NCI-H774 (cell line): ENCODE measurements around the gene PYGB.
"Not testable (repeated sequence)": the region's sequence is repeated elsewhere in the genome, so short reads cannot be mapped to it uniquely, and the experiment has no call there.

ENCODE experiments used
- DNase-seq: peaks from one replicate; lab custom pipeline; 2025; lab: John Stamatoyannopoulos, UW

Gene PYGB

DNA sequence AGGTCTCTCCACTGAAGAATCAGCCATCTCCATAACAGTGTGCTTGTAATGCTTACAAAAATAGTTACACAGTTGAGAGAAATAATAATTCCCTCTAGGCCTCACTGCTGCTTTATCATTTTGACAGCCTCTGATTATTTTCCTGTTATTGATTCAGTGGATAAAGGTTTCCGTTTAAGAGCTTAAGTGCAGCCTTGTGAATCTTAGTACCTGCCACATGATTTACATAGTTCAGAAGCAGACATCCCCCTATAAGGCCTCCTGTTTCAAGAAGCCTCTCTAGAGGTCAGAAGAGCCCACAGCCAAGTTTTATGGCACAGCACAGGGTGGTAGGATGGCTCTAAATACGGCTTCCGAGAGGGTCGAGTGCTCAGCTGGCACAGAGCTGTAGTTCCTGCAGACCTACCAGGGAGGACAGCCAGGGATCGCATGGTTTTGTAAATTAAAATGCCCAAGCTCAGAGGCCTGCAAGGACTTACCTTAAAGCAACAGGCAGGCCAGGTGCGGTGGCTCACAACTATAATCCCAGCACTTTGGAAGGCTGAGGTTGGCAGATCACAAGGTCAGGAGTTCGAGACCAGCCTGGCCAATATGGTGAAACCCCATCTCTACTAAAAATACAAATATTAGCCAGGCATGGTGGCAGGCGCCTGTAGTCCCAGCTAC is 17.6 kb upstream of the PYGB start:
- DNase-seq = no peak

- peak; percentile 63 for DNase-seq
These were observed 14.7 kb upstream of the PYGB start for GRCh38 chr20:25233016-25233772.

GRCh38 chr20:25234009-25234849 is 13.7 kb upstream of the PYGB start:
- not testable (repeated sequence) for DNase-seq

DNA sequence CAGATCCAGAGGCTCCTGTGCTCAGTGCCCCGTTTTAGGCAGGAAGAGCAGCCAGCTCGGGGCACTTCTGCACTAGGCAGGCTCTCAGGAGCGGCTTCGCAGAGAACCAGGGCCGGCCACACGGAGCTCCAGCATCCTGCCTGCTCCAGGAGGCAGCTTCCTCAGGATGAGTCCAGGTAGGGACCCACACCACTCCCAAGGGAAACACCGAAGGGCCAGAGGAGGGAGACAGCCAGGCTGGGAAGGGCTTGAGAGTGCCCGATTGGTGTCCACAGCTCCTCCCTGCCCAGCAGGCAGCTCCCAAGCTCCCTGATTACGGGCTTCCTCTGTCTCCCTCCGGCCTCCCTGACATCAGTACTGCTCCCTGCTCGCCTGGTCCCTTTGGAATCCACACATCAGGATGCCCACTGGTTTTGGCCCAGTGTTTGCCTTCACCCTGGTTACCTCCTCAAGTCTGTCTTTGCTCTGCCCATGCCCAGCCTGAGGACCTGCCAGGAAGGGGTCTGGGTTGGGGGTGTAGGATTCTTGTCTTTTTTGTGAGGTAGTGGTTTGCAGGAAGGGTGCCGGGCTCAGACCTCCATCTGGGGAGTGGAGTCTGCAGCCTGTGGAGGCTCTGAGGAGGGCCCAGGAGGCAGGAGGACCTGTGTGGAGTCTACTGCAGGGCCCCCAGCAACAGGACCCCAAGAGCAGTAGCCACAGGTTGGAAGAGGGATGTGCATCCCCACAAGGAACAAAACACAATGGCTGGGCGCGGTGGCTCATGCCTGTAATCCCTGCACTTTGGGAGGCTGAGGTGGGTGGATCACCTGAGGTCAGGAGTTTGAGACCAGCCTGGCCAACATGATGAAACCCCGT is 11.2 kb upstream of the PYGB start:
- DNase-seq = no peak

- DNase-seq = no peak
These were observed 10.1 kb upstream of the PYGB start for GRCh38 chr20:25237610-25238318.

- DNase-seq = no peak
These were observed 9.4 kb upstream of the PYGB start for GRCh38 chr20:25238319-25239037.

GRCh38 chr20:25239387-25240370 is 8.2 kb upstream of the PYGB start:
- DNase-seq = no peak

DNA sequence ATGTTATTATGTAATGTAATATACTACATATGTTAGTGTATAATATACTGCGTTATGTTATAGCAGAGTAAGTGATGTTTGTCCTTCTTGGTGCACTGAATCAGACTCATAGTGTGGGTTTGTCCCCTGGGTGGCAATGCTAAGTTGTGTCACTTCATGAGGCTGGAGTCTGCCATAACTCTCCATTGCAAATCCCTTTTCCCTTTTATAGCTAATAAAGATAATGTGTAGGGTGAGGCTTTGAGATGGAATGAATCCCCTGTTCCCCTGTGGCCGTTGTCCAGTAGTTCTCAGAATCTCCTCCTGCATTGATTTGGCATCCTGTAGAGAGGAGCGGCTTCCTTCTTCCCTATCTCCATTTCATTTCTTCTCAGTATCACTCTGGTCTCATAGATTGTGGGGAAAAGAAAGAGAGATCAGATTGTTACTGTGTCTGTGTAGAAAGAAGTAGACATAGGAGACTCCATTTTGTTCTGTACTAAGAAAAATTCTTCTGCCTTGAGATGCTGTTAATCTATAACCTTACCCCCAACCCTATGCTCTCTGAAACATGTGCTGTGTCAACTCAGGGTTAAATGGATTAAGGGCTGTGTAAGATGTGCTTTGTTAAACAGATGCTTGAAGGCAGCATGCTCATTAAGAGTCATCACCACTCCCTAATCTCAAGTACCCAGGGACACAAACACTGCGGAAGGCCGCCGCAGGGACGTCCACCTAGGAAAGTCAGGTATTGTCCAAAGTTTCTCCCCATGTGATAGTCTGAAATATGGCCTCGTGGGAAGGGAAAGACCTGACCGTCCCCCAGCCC is 6.8 kb upstream of the PYGB start:
- not testable (repeated sequence) for DNase-seq

- DNase-seq = not testable (repeated sequence)
These were observed 6.3 kb upstream of the PYGB start for GRCh38 chr20:25241659-25241955.

DNA sequence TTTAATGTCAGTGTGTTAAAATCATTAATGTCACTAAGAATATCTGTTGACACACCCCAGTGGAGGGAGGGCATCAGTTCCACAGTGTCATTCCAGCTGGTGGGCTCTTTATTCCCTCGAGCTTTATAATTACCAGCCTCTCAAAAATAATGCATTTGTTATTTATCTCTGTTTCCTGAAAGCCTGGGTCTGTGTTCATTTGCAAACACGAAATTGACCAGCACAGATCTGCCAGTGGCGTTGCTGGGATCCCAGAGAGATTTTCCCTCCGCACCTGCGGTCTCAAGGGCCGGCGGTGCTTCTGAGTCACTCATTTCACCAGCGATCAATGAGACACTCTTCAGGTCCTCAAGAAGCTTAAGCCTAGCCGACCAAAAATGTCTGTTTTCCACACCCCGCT is 5.7 kb upstream of the PYGB start:
- peak; percentile 26 for DNase-seq

DNA sequence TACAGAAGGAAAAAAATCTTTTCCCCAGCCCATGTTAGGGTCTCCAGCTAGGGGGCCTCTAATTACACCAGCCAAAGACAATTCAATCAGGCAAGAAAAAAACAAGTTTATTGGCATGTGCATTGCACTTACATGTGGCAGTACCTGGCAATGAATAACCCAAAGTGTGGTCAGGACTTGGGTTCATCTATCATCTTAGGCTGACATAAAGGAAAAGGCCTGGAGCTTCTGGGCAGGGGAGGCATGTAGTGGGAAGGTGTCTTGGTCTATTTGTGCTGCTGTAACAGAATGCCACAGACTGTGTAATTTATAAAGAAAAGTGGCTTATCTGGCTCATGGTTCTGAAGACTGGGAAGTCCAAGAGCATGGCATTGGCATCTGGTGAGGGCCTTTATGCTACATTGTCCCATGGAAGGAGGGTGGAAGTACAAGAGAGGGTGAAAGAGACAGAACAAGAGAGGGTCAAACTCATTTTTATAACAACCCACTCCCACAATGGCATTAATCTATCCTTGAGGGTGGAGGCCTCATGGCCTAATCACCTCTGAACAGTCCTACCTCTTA is 4.4 kb upstream of the PYGB start:
- no peak for DNase-seq

DNA sequence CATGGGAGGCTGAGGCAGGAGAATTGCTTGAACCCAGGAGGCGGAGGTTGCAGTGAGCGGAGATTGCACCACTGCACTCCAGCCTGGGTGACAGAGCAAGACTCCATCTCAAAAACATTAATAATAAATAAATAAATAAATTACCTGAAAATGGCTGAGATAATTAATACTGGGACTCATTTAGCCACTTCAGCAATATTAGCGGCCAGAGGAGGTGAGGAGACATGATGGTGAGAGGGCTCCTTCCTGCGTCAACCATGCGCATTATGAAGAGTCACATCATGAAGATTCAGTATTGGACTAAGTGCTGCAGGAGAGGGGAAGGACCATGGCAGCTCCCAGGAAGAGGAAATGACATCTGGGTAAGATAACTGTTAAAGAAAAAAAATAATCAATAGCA is 2.9 kb upstream of the PYGB start:
- no peak for DNase-seq

DNA sequence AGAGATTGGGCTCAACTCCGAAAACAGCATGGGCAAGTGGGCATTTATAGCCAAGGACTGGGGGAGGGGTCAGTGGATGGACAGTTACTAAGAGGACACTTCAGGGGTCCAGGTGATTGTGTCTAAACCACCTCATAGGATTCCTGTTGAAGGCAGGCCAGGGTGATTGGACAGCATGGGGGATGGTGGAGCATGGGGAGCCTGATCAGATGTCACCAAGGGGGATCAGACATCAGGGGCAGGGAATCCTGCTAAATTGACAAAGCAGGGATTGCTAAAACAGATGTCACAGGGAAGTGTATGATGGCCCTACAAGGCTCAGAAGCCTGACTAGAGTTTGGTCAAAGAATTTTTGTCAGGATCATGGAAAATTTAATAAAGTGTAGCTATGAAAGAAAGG is 2.4 kb upstream of the PYGB start:
- DNase-seq = no peak

DNA sequence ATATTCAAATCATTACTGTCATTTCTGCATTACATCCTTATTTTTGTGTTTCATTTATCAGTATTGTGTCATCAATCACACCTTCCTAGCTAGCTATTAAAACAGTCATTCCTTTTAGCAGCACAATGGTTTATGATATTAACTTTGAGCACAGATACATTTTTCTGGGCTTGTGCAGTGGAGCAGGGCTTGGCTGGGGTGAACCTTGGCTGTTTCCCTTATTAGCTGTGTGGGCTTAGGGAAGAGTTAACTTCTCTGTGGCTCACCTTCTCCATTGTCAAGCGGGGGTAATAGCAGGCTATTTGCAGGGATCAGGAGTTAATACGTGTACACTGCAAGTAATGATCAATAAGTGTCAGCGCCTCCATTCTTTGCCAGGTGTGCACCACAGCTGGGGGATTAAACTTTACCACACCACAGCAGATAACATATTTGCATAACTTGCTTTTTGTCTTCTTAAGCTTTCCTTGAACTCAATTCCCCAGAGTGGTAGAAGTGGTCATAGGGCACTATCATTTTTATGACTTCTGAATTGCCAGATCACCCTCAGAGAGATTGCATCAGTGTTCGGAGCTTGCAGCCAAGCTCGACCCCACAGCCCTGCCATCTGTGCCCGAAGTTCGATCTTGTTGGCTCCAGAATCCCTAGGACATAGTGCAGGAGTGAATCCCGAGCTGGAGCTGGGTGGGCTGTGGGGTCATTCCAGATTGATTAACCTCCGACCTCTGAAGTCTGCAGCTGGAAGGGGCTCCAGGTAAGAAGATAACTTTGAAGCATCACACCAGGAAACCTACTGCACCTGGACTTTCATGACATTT is 1.5 kb upstream of the PYGB start:
- no peak for DNase-seq

DNA sequence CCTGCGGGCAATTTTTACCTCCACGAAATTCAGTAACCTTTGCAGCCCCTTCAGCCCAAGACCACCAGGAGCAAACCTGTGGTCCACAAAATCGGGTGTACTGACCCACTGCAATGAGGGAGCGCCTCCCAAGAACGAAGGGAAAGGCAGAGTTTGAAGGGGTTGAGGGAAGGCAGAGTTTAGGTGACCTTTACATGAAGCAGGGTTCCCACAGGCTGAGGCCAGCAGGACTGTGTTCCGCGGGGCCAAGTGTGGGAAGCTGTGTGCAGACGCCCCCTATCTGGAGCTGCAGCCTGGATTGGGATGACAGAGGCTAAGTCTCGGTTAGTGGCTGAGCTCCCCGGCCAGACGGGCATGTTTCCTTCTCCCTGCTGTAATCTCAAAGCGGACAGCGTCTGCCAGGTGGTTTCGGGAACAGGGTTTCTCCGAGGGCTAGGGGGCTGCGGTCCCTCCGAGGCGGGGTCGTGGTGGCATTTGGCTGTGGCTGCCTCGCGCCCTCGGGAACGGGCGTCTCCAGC is 826 bp upstream of the PYGB start:
- DNase-seq = no peak

- DNase-seq = no peak
These were observed 348 bp upstream of the PYGB start for GRCh38 chr20:25247518-25247955.

GRCh38 chr20:25248786-25249172 is 894 bp downstream of the PYGB start:
- DNase-seq = no peak
